HG02884 (cell line): ENCODE data around the gene FSD1L.

ENCODE experiments used
- ATAC-seq: cut with Tn5 transposase; IDR thresholded peaks from one replicate; pipeline ENCODE4 v1.9.1; 2021; ENCODE audit warnings: mild to moderate bottlenecking, moderate library complexity; ENCODE audit not compliant: unreplicated experiment

FSD1L gene

DNA sequence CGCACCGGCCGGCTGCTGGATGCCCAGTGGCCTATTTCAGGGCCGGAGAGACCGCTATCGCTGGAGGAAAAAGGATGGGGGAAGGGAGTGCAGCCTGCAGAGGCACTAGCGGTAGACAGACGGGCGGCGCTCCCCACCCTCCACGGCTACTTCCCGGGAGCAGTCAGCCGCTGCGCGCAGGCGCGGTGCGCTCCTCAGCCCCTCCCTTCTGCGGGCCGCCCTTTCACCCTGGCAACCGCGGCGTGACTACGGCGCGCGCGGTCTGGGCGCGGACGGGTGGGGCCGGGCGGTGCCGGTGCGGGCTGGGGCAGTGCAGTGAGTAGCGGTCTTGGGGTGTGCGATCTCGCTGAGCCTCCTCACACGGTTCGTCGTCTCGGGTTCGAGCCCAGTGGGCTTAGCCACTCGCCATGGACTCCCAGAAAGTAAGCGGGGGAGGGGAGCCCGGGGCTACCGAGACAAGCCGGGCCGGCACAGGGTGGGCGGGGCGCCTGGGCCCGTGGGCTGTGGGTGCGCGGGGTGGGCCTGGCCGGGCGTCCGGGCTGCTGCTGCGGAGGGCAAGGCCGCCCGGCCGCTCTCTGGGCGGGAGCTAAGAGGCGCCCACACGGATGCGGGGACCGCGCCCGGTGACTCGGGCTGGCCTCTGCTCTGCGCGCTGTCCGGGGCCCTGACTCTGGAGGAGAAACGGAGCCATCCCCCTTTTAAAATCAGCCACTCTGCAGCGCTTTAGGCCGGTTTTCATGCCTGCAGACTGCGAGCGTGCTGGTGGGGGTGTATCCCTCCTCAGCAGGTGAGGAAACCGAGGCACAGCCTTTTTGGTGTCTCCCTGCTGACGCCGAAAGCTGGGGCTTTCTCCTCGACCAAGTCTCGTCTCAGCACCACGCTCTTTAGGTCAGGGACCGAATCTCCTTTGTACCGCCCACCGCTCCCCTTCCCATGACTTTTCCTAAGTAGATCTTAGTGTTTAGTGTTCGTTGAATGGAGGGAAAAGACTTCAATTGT is at the start of gene FSD1L:
TSS of gene FSD1L (plus strand) at position 221 of the 999 bp plus-strand sequence. CDS start at position 408, 187 bp downstream.
- peak; percentile 92 for ATAC-seq

DNA sequence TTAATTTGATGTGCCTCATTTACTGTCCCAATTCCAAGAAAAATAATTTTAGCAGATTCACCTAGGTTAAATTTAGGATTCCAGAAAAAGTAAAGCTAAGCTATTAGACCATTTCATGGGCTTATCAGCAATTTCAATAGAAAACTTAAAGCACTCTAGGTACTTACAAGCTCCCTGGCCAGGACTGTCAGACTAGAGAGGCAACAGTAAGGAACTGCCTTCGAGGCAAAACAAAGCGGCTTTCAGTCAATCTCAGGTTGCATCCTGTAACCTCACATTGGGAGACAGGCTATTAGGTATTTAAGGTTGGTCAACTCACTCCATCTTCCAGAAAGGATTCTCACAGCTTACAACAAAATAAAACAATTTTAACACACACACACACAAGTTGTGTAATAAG is 48.7 kb upstream of the FSD1L start:
- no peak for ATAC-seq

DNA sequence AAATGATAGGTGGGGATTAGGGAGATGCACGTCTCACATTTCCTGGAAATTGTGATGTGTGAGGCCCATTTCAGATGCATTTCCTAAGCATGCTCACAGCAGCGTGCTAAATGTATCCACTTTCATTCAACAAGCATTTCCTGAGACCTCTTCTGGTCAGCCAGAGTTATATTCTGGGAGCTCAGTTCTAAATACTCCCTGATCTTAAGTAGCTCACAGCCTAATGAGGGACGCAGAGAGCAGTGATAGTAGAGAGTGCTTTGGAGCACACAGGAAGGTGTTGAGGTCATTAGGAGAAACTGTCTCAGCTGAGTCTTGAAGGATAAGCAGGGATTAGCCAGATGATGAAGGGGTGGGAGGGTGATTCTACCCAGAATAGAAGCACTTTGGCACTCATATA is 46.2 kb upstream of the FSD1L start:
- ATAC-seq, result no peak

DNA sequence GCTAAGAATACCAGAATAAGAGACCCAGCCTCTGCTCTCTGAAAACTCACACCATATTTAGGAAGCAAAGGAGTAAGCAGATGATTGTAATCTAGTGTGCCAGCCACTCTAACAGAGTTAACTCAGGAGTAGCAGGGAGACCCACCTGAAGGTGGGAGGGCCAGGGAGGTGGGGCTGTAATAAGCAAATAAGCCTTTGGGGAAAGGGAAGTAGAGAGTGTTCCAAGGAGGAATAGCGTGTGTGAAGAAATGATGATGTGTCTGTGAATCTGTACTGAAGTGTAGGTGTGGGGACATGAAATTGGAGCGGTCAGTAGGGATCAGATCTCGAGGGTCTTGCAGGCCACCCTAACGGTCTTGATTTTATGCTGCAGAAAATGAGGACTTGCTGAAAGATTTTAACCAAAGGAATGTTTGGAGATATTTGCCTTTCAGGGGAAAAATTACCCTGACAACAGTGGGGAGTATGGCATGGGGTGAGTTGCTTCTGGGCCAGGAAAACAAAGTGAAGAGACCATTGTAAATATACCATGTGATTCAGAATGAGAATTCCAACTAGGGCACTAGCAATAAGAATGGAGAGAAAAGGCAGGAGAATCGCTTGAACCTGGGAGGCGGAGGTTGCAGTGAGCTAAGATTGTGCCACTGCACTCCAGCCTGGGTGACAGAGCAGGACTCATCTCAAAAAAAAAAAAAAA is 44.1 kb upstream of the FSD1L start:
- ATAC-seq, result no peak

DNA sequence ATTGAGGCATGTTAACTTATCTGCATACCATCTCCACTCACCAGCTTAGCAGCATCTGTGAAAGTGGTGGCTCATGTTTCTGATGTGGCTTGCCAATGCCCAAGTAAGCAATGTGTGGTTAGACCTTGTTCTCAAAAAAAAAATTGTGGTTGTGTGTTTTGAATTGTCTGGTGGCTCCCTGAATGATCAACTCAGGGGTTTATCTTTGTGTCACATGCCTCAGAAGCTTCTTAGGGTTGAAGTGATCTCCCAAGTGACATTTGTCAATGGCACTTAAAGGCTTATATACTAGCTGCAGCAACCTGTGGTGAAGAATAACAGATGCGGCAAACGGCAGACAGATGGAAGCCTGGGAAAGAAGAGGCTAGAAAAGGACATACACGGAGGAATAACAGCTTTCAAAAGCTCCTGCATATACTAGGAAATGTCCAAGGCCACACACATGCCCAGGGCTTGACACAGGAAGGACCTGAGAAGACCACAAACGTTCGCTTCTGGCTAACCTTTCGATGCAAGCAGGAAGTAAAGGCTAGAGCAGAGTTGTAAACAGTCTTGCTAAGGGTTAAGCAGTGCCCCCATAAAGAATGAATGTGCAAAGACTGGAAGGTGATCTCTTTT is 42.2 kb upstream of the FSD1L start:
- ATAC-seq, result peak; percentile 91

DNA sequence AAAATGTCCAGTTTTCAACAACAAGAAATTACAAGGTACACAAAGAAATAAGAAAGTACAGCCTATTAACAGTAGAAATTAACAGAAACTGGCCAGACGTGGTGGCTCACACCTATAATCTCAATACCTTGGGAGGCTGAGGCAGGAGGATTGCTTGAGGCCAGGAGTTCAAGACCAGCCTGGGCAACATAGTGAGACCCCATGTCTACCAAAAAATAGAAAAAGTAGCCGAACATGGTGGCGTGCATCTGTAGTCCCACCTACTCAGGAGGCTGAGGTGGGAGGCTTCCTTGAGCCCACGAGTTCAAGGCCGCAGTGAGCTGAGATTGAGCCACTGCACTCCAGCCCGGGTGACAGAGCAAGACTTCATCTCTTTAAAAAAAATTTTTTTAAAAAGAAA is 41.5 kb upstream of the FSD1L start:
- no peak for ATAC-seq

DNA sequence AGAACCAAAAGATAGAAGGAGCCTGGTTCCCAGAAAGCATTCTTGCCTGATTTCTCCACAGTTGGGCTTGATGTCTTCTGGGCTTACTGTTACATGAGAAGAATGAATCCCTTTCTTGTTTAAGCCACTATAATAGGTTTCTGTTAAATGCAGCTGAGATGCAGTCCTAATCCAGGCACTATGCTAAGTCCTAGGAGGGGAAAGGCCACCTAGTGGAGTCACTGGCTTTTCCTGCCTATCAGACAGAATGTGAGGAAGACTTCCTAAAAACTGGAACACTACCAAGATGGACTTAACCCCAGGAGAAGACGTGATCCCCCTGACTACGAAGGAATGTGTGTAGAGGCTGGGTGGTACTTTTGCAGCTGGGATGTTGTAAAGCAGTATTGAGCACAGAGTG is 34.3 kb upstream of the FSD1L start:
- ATAC-seq, result no peak

DNA sequence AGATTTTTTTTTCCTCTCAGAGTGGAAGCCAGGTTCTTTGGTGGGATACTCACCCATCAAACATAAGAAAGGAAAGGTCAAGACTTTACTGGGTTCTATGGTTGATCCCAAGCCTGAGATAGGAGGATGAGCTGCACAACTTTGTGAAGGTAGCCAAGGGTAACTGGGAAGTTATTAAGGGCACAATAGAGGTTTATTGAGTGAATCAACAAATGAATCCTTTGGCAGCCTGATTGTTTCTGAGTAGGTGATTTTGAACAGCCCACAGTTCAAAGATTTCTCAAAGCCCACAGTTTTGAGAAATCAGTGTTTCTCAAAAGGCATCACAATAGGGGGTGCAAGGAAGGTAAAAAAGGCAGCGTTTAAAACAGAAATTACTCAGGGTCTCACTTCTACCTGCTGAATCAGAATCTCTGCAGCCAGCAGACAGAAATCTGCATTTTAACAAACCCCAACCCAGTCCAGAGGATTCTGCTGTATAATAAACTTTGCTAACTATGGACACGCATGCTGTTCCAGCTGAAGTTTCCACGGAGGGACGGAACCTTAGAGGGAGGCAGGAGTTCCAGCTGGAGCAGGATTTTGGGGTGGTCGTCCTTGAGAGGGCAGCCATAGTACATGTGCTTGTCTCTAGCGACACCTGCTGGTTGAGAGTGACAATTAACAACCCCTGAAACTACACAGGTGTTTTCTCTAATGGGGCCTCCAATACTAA is 32.7 kb upstream of the FSD1L start:
- peak; percentile 67 for ATAC-seq

DNA sequence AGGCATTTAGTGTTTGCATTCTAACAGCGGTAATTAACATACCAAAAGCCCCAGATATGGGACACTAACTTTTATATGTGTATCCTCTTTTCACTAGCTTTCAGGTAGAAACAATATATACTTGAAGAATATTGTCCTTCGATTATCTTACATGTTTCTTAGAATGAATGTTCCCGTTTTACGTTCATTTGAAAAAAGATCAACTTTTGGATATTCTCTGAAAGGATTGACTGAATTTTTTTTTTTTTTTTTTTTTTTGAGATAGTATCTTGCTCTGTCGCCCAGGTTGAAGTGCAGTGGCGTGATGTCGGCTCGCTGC is 32.2 kb upstream of the FSD1L start:
- no peak for ATAC-seq

DNA sequence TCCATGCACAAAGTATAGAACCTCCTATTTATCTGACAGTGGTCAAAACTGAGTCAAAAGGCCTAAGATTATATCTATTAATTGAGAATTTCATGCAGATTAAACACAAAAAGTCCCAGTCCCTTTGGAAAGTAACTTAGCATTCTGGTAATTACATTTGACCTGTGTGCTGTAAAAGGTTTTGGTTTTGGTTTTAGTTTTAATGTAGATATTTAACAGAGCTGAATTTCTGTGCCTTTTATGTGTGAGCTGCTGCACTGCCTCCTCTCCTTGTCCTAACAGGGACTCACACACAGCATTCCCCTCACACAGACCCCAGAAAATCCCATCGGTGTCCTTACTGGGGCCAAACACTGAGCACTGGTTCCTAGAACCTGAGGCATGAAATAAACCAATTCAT is 31.0 kb upstream of the FSD1L start:
- ATAC-seq, result no peak

DNA sequence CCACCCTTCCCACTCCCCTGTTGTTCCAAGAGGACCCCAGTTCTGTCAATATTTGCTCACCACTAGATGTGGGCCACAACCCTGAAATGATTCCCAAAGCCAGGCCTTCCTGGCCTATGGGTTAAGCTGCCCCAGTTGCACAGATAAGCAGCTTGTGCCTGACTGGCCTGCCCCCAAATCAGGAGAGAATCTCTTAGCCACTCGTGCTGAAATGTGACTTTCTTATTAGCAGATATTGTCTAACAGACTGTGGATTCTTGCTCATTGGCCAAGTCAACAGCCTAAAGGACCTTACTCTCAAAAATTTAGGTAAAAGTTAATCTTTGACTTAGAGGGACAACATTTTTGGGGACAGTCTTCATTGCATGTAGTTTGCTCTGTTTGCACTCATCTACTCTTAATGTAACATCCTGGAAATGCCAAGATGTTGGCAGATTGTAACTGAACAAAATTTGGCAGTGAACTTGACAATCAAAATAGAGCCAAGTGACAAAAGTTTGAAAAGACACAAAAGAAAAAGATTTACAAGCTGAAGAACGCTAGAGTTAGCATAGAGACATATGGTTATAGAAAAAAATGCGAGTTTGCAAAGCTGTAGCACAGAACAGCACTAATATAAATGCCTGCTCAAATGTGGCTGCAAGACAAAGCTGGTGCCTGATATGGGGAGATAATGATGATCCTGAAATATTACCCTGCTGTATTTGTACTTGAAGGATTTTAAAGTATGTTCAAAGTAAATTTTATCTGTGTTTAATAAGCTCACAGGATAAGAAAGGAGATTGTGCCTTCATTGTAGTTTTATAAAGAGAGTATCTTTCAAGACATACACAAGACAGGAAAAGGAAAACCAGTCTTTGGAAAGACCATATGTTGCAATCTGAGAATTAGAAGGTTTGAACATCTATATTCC is 29.0 kb upstream of the FSD1L start:
- no peak for ATAC-seq

DNA sequence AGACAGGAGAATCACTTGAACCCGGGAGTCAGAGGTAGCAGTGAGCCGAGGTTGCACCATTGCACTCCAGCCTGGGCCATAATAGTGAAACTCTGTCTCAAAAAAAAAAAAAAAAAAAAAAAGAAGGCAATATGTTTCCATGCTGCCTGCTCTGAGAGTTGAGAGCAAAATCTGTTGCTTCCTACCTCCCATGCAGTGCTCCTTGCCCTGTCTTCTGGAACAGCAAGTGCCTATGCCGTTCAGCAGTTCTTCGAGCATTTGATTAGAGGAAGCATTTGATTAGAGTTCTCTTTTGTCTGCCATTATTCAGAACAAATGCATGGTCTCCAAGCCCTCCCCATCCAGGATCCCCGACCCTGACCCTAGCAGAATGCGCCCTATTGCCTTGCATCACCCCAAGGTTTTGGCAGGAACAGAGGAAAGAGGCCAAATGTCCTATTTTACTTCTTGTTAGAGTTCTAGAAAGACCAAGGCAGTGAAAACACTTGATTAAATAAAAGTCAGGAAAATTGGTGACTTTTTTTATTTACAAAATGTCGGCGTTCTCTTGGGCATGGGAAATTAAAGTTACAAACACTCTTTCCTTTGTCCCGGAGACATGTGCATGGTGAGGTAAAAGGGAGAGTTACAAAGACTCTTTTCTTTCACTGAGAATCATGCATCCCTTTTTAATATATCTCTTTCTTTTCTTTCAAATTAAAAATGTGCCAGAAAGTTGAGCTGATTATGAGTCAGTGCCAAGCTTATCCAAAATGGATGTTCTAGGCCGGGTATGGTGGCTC is 27.8 kb upstream of the FSD1L start:
- no peak for ATAC-seq

DNA sequence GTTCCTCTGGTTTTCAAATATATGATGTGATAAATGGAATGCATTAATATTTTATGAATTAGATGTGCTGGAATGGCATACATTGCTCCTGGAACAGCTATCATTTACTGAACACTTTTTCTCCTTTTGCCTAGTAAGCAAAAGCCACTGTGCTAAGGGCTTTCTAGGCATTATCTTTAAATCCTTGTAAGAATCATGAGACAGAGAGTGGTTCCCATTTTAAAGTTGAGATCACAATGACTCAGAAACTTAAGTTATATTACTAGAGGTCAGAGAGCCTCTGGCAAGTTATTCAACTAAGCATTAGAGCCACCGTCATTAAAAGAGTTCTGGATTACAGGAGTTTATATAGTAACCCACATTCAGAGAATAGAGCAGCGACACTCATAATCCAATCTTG is 26.7 kb upstream of the FSD1L start:
- ATAC-seq, result no peak

DNA sequence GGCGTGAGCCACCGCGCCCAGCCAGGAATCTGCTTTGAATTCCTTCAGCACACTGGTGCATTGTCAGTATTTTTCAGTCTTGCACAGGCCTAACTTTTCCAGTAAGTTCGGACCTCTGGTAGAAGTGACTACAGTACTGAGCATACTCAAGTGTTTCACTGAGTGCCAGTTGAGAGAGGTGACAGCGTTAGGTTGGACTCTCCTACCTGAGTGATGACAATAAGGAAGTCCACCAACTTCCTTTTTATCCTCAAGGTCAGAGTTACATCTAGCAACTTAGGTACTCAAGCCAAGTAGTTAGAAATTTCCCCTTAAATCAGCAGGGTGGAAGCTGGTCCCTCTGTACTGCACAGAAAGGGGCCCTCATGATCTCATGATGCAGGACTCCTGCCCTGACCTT is 26.0 kb upstream of the FSD1L start:
- ATAC-seq, result no peak

DNA sequence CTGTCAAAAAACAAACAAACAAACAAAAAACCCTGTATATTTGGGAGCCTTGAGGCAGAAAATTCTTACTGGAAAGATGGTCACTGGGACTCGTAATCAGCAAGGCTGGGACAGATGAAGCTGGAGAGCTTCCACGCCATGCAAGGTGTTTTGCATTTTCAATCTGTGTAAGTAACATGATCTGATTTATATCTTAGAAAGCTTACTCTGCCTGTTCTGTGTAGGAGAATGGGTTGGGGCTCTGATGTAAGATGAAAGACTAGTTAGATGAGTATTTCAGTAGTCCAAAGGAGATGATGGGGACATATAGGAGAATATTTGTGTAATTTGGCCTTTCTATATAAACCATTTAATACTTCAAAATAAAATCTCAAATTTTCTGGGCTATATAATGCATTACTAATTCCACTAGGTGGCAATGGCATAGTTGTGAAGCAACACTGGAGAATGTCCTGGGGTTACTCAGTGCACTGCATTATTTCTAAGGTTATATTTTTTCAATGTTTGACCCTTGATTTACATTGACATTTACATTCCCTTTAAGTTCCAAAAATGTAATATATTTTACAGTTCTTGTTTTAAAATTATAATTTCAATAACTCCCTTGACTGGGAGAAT is 21.9 kb upstream of the FSD1L start:
- ATAC-seq, result no peak

DNA sequence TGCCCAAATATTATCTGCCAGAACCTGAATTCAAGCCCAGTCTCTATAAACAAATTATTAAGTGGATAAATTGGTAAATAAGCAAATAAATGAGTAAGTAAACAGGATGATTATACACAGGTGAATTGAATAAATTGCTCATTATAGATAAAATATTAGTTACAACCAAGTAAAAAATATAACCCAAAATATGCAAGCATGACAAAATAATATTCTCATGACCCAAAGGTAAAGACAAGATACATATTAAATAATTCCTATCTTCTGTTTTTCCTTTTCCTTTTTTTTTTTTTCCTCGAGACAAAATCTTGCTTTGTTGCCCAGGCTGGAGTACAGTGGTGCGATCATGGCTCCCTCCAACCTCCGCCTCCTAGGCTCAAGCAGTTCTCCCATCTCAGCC is 21.2 kb upstream of the FSD1L start:
- ATAC-seq, result no peak

DNA sequence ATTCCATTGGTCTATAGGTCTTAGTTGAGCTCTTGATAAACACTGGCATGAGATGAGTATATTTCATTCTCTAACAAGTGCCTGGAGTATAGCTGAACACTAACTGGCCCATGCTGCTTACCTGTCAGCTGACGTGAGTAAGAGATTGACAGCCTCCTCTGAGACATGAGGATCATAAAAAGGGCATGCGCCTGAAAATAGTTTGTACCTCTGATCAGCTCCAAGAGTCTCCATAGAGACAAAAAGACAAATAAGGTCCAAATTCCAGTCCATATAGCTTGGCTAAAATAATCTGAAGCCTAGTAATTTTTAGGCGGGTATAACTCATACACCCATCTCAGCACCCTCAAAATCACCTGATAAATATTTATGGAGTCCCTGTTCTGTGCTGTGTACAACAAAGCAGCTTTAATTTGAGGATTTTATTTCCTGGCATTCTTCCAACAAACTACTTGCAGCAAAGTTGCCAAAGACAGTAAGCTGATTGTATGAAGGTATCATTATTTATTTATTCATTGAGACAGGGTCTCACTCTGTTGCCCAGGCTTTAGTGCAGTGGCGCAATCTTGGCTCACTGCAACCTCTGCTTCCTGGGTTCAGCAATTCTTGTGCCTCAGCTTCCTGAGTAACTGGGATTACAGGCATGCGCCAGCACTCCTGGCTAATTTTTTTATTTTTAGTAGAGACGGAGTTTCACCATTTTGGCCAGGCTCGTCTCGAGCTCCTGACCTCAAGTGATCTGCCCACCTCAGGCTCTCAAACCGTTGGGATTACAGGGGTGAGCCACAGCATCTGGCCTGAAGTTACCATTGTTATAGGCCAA is 16.2 kb upstream of the FSD1L start:
- ATAC-seq, result no peak

DNA sequence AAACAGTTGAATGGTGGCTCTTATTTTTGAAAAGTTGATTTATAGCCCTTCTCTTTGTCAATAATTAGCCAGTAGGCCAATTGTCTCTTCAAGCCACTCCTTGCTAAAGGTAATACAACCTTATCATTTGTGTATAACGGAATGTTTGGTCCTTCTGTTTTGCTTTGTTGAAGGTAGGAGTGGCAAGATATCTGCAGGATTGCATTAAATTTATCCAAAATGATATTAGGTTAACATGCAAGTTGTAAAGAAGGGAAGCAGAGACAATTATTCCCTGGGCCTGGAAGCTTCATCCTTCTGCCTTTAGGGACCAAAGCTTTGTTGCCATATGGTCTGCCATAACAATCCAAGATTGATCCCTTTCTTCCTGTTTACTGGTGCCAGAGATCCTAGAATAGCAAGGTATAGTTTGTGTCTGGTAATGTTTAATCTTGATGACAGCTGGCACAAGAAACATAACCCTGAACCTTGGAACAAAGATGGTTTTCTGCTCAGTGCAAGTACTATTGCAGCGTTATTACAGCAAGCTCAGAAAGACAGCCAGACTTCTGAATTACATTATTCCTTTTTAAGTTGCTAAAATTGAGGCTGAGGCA is 15.5 kb upstream of the FSD1L start:
- ATAC-seq, result no peak
